Epithelial cell of proximal tubule (primary cell): ENCODE data around the gene CCDC89. TPM values are rescaled to one million over a fixed set of nuclear protein-coding genes. Genes with fewer than 3 reads are reported as not detected.

Experiments
- DNase-seq: peaks from one replicate; pipeline ENCODE4 v3.0.0-alpha.2; 2011; ENCODE audit warnings: low read depth
- H3K4me3 ChIP-seq: 2 replicates; pipeline ENCODE4 v1.5.1; 2011; ENCODE audit warnings: low read depth, mild to moderate bottlenecking, low read length
- CTCF ChIP-seq: conservative IDR thresholded peaks from 2 replicates; pipeline ENCODE4 v1.5.1; 2012; ENCODE audit warnings: low read depth, mild to moderate bottlenecking, low read length
- total RNA-seq: library from RNA; depleted of rRNA; stranded (reverse); fragments of >200 nt; gene quantifications from 2 replicates; pipeline ENCODE4 v1.2.3, GENCODE V29; 2015

The CCDC89 gene
- total RNA-seq, 1 donor from 2014 or later: not detected

- no peak overlapping the region for H3K4me3 ChIP-seq
These were observed 35.2 kb upstream of the CCDC89 start for GRCh38 chr11:85721191-85721590.

GRCh38 chr11:85718991-85719807 is 33.2 kb upstream of the CCDC89 start:
- peak overlapping the region; percentile 53 for H3K4me3 ChIP-seq
- TF ChIP-seq CTCF: no peak
- peak; percentile 98 for DNase-seq

More at GRCh38 chr11:85721191-85721590, 35.2 kb upstream of the CCDC89 start:
- no peak for DNase-seq
- no peak for TF ChIP-seq CTCF

- no peak for DNase-seq
- H3K4me3 ChIP-seq: peak overlapping the region; percentile 53
- TF ChIP-seq CTCF: no peak
These were observed 32.3 kb upstream of the CCDC89 start for GRCh38 chr11:85718126-85718943.

- TF ChIP-seq CTCF: no peak
- DNase-seq: no peak
- peak overlapping the region; percentile 53 for H3K4me3 ChIP-seq
These were observed 31.4 kb upstream of the CCDC89 start for GRCh38 chr11:85717429-85717828.

- TF ChIP-seq CTCF: no peak
- no peak for DNase-seq
- no peak overlapping the region for H3K4me3 ChIP-seq
These were observed 27.0 kb upstream of the CCDC89 start for GRCh38 chr11:85712953-85713352.

- TF ChIP-seq CTCF: no peak
- H3K4me3 ChIP-seq: no peak overlapping the region
- no peak for DNase-seq
These were observed 24.9 kb upstream of the CCDC89 start for GRCh38 chr11:85710917-85711316.
